IMR-90 (cell line): ENCODE measurements around the gene CLN3. TPM values are rescaled to one million over a fixed set of nuclear protein-coding genes. Genes with fewer than 3 reads are reported as not detected.

ENCODE experiments used
- ATAC-seq: fragments of 200-7000 bp; cut with Tn5 transposase; 2 replicates; pipeline ENCODE4 v1.9.1; 2020; ENCODE audit warnings: low read depth, mild to moderate bottlenecking, moderate library complexity
- BruUV-seq: library from RNA; stranded (reverse); fragments of 400-500 nt; replicated peaks from 2 replicates; lab custom pipeline; 2021; lab: Mats Ljungman, UMichigan
- CTCF ChIA-PET: fragments of 300-600 bp; formaldehyde crosslinking; extraction: SDS; loops from one replicate; lab custom pipeline; 2021; ENCODE audit warnings: antibody characterized with exemption; lab: Yijun Ruan, JAX
- POLR2A ChIA-PET: fragments of 300-600 bp; sonication (Branson Sonifier 250); formaldehyde crosslinking; loops from one replicate; lab custom pipeline; 2022; ENCODE audit warnings: antibody characterized with exemption; ENCODE audit not compliant: unreplicated experiment; lab: Charles Lee
- DNase-seq: peaks from one replicate; pipeline ENCODE4 v3.0.0; 2013
- H2AFZ ChIP-seq: replicated peaks from 2 replicates; pipeline ENCODE3; 2013; ENCODE audit warnings: low read length, mild to moderate bottlenecking; ENCODE audit not compliant: poor library complexity
- H2AK5ac ChIP-seq: 2 replicates; pipeline ENCODE4 v1.6.1; 2013; ENCODE audit warnings: low read depth, low read length, inconsistent platforms
- H2AK9ac ChIP-seq: replicated peaks from 2 replicates; pipeline ENCODE3; 2013; ENCODE audit warnings: mild to moderate bottlenecking, low read depth, low read length, moderate library complexity; ENCODE audit not compliant: poor library complexity
- H2BK120ac ChIP-seq: 2 replicates; pipeline ENCODE4 v1.6.1; 2013; ENCODE audit warnings: low read depth, low read length, inconsistent platforms
- H2BK15ac ChIP-seq: 3 replicates; pipeline ENCODE4 v1.6.1; 2013; ENCODE audit warnings: low read depth, low read length, inconsistent platforms
- H2BK20ac ChIP-seq: 2 replicates; pipeline ENCODE4 v1.6.1; 2013; ENCODE audit warnings: low read depth, mild to moderate bottlenecking, inconsistent platforms, low read length, moderate library complexity
- H2BK5ac ChIP-seq: 2 replicates; pipeline ENCODE4 v1.6.1; 2013; ENCODE audit warnings: mild to moderate bottlenecking, low read depth, low read length, inconsistent platforms; ENCODE audit not compliant: poor library complexity, severe bottlenecking
- H3K14ac ChIP-seq: replicated peaks from 2 replicates; pipeline ENCODE4 v1.6.1; 2013; ENCODE audit warnings: low read depth, low read length, inconsistent platforms
- H3K18ac ChIP-seq: 2 replicates; pipeline ENCODE4 v1.6.1; 2013; ENCODE audit warnings: low read depth, low read length, control low read depth
- H3K23ac ChIP-seq: 2 replicates; pipeline ENCODE4 v1.6.1; 2013; ENCODE audit warnings: low read depth, low read length, inconsistent platforms
- H3K27ac ChIP-seq: 2 replicates; pipeline ENCODE4 v1.5.1; 2013; ENCODE audit warnings: mild to moderate bottlenecking, control low read depth, low read length; ENCODE audit not compliant: insufficient read depth
- H3K27me3 ChIP-seq: 2 replicates; pipeline ENCODE4 v1.6.1; 2013; ENCODE audit warnings: low read length; ENCODE audit not compliant: control insufficient read depth, insufficient read depth
- H3K36me3 ChIP-seq: 2 replicates; pipeline ENCODE4 v1.6.1; 2013; ENCODE audit warnings: low read length, mixed read lengths; ENCODE audit not compliant: control insufficient read depth, insufficient read depth
- H3K4ac ChIP-seq: 2 replicates; pipeline ENCODE4 v1.6.1; 2013; ENCODE audit warnings: low read depth, low read length, inconsistent platforms
- H3K4me1 ChIP-seq: 2 replicates; pipeline ENCODE4 v1.6.1; 2013; ENCODE audit warnings: low read length, mixed read lengths; ENCODE audit not compliant: control insufficient read depth, insufficient read depth
- H3K4me2 ChIP-seq: 2 replicates; pipeline ENCODE4 v1.6.1; 2013; ENCODE audit warnings: low read depth, mild to moderate bottlenecking, control low read depth, low read length, moderate library complexity
- H3K4me3 ChIP-seq: 2 replicates; pipeline ENCODE4 v1.5.1; 2013; ENCODE audit warnings: low read depth, mild to moderate bottlenecking, control low read depth, low read length, moderate library complexity; ENCODE audit not compliant: insufficient read depth
- H3K56ac ChIP-seq: 2 replicates; pipeline ENCODE4 v1.6.1; 2013; ENCODE audit warnings: low read length, inconsistent platforms; ENCODE audit not compliant: insufficient read depth; ENCODE audit errors: extremely low read depth
- H3K79me1 ChIP-seq, 2 experiments: 2 replicates each; pipeline ENCODE4 v1.6.1; 2013; ENCODE audit warnings: low read length in 2 of 2, inconsistent platforms in 1 of 2, low read depth in 1 of 2
- H3K9ac ChIP-seq: 2 replicates; pipeline ENCODE4 v1.6.1; 2013; ENCODE audit warnings: low read depth, low read length, control low read depth
- H3K9me1 ChIP-seq: 2 replicates; pipeline ENCODE4 v1.6.1; 2013; ENCODE audit warnings: low read length, inconsistent platforms; ENCODE audit not compliant: insufficient read depth
- H3K9me3 ChIP-seq: 2 replicates; pipeline ENCODE4 v1.6.1; 2013; ENCODE audit warnings: low read length; ENCODE audit not compliant: control insufficient read depth, insufficient read depth
- H4K20me1 ChIP-seq: 2 replicates; pipeline ENCODE4 v1.6.1; 2013; ENCODE audit warnings: low read length, inconsistent platforms; ENCODE audit not compliant: insufficient read depth
- H4K5ac ChIP-seq: 2 replicates; pipeline ENCODE4 v1.6.1; 2013; ENCODE audit warnings: mild to moderate bottlenecking, low read depth, low read length, control low read depth
- H4K8ac ChIP-seq, 2 experiments: 2 replicates each; pipeline ENCODE4 v1.6.1; 2013; ENCODE audit warnings: low read depth in 2 of 2, low read length in 2 of 2, control low read depth in 1 of 2, inconsistent platforms in 1 of 2
- H4K91ac ChIP-seq: 2 replicates; pipeline ENCODE4 v1.6.1; 2013; ENCODE audit warnings: low read depth, low read length, inconsistent platforms; ENCODE audit not compliant: insufficient read depth
- BHLHE40 ChIP-seq: fragments of 150-350 bp; IDR thresholded peaks from 2 replicates; pipeline ENCODE4 v1.6.1; 2016; ENCODE audit warnings: mild to moderate bottlenecking, low read depth, low read length
- CEBPB ChIP-seq: IDR thresholded peaks from 2 replicates; pipeline ENCODE4 v1.6.1; 2012; ENCODE audit warnings: low read depth, low read length, improper control_type of control experiment
- MAFK ChIP-seq: IDR thresholded peaks from 2 replicates; pipeline ENCODE4 v1.6.1; 2012; ENCODE audit warnings: low read depth, low read length, improper control_type of control experiment
- MAZ ChIP-seq: IDR thresholded peaks from 2 replicates; pipeline ENCODE4 v1.6.1; 2012; ENCODE audit warnings: low read depth, mild to moderate bottlenecking, low read length, improper control_type of control experiment, moderate library complexity, borderline replicate concordance
- MXI1 ChIP-seq: IDR thresholded peaks from 2 replicates; pipeline ENCODE4 v1.6.1; 2012; ENCODE audit warnings: low read depth, mild to moderate bottlenecking, low read length, moderate library complexity, borderline replicate concordance
- POLR2A ChIP-seq: IDR thresholded peaks from 2 replicates; pipeline ENCODE4 v1.6.1; 2012; ENCODE audit warnings: mild to moderate bottlenecking, low read depth, low read length
- WGBS, 2 experiments: methylation state at CpG; one replicate each; pipeline versions ENCODE4 v1.1.5 to v1.1.7; 2013; ENCODE audit warnings: missing lambda C conversion rate in 2 of 2; ENCODE audit not compliant: insufficient read length in 1 of 2; ENCODE audit errors: extremely low coverage in 2 of 2; 5-methylcytosine and 5-hydroxymethylcytosine counted together
- dilution Hi-C: fragments of 300-500 bp; cut with HindIII; formaldehyde crosslinking; loops from one replicate; pipeline ENCODE4 v1.14.3; 2018; ENCODE audit warnings: low sequenced_read_pairs; ENCODE audit not compliant: unreplicated experiment
- in situ Hi-C: fragments of 300-500 bp; cut with MboI; formaldehyde crosslinking; loops from 3 replicates; pipeline ENCODE4 v1.14.3; 2019; ENCODE audit warnings: low sequenced_read_pairs, inconsistent platforms, mixed read lengths
- intact Hi-C: fragments of 100-400 bp; cut with micrococcal nuclease; formaldehyde crosslinking; loops from 2 replicates; pipeline ENCODE4 v1.10.0; 2022
- polyA plus RNA-seq, 3 experiments: library from polyadenylated mRNA; depleted of rRNA; stranded (reverse); fragments of >200 nt; gene quantifications; 2 replicates each; pipeline ENCODE4 v1.2.3, GENCODE V29; 2012; ENCODE audit warnings: low replicate concordance in 1 of 3
- total RNA-seq: library from RNA; depleted of rRNA; stranded (reverse); fragments of >200 nt; gene quantifications from 2 replicates; pipeline ENCODE4 v1.2.3, GENCODE V29; 2012
- TF ChIP-seq, protein P1 (sequence below): fragments of 150-350 bp; IDR thresholded peaks from 2 replicates; pipeline ENCODE4 v1.6.1; 2017; ENCODE audit warnings: mild to moderate bottlenecking, antibody characterized with exemption, low read length, low read depth
- TF ChIP-seq, protein P2 (sequence below): conservative IDR thresholded peaks from 2 replicates; pipeline ENCODE4 v1.5.1; 2012; ENCODE audit warnings: mild to moderate bottlenecking, low read depth, low read length, improper control_type of control experiment

CLN3 gene
- total and polyA plus RNA-seq, 2 of the 4 experiments (the other 2 are of a cell fraction) = 3.9 to 15.9 TPM

DNA sequence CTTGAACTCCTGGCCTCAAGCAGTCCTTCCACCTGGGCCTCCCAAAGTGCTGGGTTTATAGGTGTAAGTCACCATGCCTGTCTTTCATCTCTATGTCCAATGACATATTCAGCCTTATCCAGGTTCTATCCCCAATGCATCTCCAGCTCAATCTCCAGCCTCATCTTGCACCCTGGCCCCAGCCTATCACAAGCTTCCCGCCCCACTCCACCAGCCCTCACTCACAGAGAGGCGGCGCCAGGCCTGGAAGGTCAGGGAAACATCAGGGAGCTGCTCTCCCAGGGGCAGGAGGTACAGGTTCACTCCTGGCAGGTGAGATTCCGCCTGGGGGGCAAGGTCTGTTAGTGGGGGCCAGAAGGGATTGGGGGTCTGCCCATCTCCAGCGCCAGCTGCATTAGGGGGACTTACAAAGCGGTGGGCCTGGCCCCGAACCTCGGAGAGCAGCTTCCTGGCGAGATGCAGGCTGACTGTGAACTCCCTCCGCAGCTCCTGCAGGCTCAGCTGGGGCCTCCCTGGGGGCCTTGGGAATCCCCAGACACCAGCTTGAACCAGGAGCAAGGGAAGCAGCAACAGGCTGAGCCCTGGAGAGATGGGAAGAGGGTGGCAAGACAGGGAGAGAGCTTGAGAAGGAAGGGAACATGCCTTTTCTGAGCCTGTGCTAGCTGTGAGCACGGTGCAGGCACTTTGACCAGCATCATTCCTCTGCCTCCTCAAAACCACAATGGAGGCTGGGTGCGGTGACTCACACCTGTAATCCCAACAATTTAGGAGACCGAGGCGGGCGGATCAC lies 11.8 kb upstream of the CLN3 start:
- H2BK120ac ChIP-seq = no peak overlapping the region
- no peak overlapping the region for H3K4me3 ChIP-seq
- no peak overlapping the region for H3K14ac ChIP-seq
- ChIA-PET POLR2A (interaction anchor here (0.7 kb wide), 1 partner anchor 1258 kb away, joined by 7 read pairs; no protein-coding TSS in a partner anchor), CTCF (interaction anchor here (0.5 to 0.9 kb wide), 2 partner anchors 12 to 26 kb away, joined by 3 to 6 read pairs; partner anchors contain the start of gene CLN3)
- H3K79me1 ChIP-seq = no peaks in the 10 kb centered on the region
- no peak overlapping the region for H3K23ac ChIP-seq
- dilution Hi-C loops (no loop called here), in situ Hi-C loops (no loop called here), intact Hi-C loops (no loop called here)
- 80% methylated on average over 1 of the region's 15 CpGs; no CpG with 5 or more reads in 1 of the 2 experiments for WGBS, 2 experiments
- no peak overlapping the region for H2BK20ac ChIP-seq
- H2BK15ac ChIP-seq = no peak overlapping the region
- no peaks in the 10 kb centered on the region for H3K36me3 ChIP-seq
- no peak overlapping the region for H3K4ac ChIP-seq
- no peak overlapping the region for H4K8ac ChIP-seq
- H3K27ac ChIP-seq = no peak overlapping the region
- BruUV-seq = no TSS peak
- no peak overlapping the region for H3K18ac ChIP-seq
- H3K4me2 ChIP-seq = no peak overlapping the region
- no peak overlapping the region for H2AK9ac ChIP-seq
- H3K9me1 ChIP-seq = peaks cover 4% of the 10 kb centered on the region; the same call in 1 of the 2 replicates
- H4K20me1 ChIP-seq = no peaks in the 10 kb centered on the region
- no peak overlapping the region for H3K9ac ChIP-seq
- TF ChIP-seq CEBPB (no peak), MAFK (no peak), POLR2A (no peak), MAZ (no peak), MXI1 (no peak), BHLHE40 (no peak)
- TF ChIP-seq, protein P1, sequence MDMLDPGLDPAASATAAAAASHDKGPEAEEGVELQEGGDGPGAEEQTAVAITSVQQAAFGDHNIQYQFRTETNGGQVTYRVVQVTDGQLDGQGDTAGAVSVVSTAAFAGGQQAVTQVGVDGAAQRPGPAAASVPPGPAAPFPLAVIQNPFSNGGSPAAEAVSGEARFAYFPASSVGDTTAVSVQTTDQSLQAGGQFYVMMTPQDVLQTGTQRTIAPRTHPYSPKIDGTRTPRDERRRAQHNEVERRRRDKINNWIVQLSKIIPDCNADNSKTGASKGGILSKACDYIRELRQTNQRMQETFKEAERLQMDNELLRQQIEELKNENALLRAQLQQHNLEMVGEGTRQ = no peak
- TF ChIP-seq, protein P2, sequence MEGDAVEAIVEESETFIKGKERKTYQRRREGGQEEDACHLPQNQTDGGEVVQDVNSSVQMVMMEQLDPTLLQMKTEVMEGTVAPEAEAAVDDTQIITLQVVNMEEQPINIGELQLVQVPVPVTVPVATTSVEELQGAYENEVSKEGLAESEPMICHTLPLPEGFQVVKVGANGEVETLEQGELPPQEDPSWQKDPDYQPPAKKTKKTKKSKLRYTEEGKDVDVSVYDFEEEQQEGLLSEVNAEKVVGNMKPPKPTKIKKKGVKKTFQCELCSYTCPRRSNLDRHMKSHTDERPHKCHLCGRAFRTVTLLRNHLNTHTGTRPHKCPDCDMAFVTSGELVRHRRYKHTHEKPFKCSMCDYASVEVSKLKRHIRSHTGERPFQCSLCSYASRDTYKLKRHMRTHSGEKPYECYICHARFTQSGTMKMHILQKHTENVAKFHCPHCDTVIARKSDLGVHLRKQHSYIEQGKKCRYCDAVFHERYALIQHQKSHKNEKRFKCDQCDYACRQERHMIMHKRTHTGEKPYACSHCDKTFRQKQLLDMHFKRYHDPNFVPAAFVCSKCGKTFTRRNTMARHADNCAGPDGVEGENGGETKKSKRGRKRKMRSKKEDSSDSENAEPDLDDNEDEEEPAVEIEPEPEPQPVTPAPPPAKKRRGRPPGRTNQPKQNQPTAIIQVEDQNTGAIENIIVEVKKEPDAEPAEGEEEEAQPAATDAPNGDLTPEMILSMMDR = no peak
- H2AFZ ChIP-seq = no peak overlapping the region
- DNase-seq (no peak), ATAC-seq (no peak)
- H4K91ac ChIP-seq = no peak overlapping the region
- no peak overlapping the region for H3K56ac ChIP-seq
- no peak overlapping the region for H2AK5ac ChIP-seq
- H3K4me1 ChIP-seq = no peaks in the 10 kb centered on the region
- no peaks in the 10 kb centered on the region for H3K9me3 ChIP-seq
- H2BK5ac ChIP-seq = no peak overlapping the region
- peaks cover 45% of the 10 kb centered on the region for H3K27me3 ChIP-seq
- no peak overlapping the region for H4K5ac ChIP-seq
